GM19372 (cell line): ENCODE results near the gene ZNF283.
"Not testable (repeated sequence)": the region's sequence is repeated elsewhere in the genome, so short reads cannot be mapped to it uniquely, and the experiment has no call there.

ENCODE experiments used
- ATAC-seq: cut with Tn5 transposase; IDR thresholded peaks from one replicate; pipeline ENCODE4 v1.9.1; 2021; ENCODE audit warnings: mild to moderate bottlenecking, low read depth, moderate library complexity; ENCODE audit not compliant: unreplicated experiment

Gene ZNF283

GRCh38 chr19:43798546-43799409, 28.3 kb upstream of the ZNF283 start:
- no peak for ATAC-seq

DNA sequence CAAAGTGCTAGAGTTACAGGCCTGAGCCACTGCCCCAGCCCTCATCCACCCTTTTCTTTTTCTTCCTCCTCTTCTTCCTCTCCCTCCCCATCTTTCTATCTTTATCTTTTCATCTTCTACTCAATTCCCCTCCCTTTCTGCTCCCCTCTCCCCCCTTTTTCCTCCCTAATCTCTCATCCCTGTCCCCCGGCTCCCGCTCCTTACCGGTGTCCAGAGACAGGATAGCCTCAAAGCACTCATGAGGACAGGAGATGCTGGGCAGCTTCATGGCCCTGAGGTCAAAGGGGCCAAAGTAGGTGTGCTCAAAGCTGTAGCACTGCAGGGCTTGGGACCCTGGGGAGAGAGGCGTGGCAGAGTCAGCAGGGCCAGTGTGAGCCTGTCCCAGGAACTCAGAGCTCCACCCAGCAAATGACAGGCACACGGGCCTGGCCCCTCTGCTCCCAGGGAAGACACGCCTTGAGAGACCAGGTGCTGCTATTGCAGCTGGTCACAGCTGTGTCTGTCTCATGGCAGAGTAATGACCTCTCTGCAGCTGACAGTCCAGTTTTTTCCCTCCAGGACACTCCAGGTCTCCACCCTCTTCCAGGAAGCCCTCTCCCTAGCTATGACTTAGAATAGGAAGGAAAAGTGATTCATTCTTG, 27.5 kb upstream of the ZNF283 start:
- ATAC-seq: no peak

GRCh38 chr19:43802216-43802951, 24.7 kb upstream of the ZNF283 start, which contains the start of gene LYPD5:
Gene LYPD5, minus strand, starts transcription at chr19:43802447. Its CDS starts 67 bp downstream, at chr19:43802380.
- ATAC-seq: no peak

- no peak for ATAC-seq
Observed at GRCh38 chr19:43804432-43804831, 22.7 kb upstream of the ZNF283 start.

DNA sequence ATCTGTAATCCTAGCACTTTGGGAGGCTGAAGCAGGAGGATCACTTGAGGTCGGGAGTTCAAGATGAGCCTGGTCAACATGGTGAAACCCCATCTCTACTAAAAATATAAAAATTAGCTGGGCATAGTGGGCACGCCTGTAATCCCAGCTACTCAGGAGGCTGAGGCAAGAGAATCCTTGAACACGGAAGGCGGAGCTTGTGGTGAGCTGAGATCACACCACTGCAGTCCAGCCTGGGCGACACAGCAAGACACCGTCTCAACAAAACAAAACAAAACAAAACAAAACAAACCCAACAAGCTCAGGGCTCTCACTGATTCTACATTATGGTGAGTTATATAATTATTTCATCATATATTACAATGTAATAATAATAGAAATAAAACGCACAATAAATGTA, 20.7 kb upstream of the ZNF283 start:
- not testable (repeated sequence) for ATAC-seq

DNA sequence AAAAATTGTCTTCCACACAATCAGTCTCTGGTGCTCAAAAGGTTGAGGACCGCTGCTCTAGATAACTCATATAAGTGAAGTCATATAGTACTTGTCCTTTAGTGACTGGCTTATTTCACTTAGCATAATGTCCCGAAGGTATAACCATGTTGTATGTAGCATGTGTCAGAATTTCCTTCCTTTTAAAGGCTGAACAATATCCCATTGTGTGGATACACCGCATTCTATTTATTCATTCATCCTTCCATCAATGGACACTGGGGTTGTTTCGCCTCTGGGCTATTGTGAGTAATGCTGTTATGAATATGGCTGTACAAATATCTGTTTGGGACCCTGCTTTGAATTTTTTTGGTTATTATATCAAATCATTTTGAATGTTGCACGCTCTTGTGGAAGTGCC, 20.3 kb upstream of the ZNF283 start:
- no peak for ATAC-seq

DNA sequence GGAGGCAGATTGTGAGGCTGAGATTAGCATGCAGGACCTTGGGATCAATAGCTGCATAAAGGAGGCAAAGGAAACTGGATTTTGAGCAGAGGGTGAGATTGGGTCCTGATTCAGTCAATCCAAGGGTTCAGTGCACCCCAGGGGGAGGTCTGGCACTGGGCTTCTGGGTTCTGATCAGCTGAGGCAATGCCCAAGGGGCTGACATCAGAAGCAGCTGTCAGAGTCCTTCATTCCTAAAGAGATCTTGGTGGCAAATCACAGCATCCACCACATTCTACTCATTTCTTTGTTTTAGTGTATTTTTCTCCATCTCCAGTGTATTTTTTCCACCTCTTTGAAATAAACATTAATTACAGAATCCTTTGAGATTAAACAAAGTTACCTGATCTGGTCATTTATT, 19.5 kb upstream of the ZNF283 start:
- no peak for ATAC-seq

- no peak for ATAC-seq
Observed at GRCh38 chr19:43809762-43810696, 17.1 kb upstream of the ZNF283 start.

DNA sequence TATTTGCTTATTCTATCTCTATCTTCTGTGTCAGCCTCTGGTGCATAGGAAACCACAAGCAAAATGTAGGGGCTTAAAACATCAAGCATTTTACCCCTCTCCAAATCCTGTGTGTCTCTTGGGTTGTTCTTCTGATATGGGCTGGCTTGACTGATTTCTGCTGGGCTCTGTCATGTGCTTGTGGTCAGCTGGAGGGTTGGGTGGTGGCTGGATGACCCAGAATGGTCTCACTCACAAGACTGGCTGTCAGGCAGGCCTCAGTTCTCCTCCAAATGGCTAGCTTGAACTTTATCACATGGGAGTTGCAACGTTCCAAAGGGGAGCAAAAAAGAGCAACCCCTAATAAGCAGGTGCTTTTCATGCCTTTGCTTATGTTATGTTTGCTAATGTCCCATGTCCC, 15.3 kb upstream of the ZNF283 start:
- no peak for ATAC-seq

DNA sequence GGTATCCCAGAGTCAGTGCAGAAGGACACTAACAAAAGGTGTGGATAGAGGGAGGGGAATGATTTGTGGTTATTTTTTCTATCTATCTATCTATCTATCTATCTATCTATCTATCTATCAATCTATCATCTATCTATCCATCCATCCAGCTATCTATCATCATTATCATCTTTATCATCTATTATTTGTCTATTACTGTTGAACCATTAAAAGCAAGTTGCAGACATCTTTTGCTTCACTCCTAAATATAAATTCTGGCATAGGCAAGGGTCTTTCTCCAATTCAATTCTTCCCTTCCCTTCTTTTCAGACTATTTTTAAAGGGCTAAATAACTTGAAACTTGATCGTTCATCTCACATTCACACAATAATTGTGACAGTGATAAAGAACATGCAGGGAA, 14.9 kb upstream of the ZNF283 start:
- no peak for ATAC-seq

- no peak for ATAC-seq
Observed at GRCh38 chr19:43812688-43813087, 14.4 kb upstream of the ZNF283 start.

DNA sequence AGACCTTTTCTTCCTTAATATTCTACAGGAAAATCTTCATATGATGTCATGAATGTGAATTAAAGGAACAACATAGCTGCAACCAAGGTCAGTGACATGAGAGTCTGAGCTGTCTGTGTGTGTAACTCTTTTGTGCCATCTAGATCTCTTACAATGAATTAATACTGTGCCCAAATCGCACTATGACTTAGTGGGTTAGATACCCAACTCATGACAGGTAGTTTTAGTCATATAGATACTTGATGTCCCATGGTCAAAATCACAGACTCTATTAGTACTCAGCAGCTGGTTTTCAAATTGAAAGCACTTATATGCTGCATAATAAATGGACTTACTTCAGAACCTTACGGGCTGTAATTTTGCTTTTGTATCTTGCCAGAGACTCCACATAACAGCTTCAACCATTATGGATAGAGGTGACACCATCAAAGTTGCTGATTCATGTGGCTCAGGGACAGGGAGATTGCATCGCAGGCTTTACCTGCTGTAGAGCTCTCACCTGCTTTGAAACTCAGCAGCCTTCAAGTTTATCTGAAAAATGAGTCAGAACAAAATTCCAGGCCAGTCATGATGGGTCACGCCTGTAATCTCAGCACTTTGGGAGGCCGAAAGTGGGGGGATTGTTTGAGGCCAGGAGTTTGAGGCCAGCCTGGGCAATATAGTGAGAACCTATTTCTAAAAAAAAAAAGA, 12.3 kb upstream of the ZNF283 start:
- no peak for ATAC-seq

DNA sequence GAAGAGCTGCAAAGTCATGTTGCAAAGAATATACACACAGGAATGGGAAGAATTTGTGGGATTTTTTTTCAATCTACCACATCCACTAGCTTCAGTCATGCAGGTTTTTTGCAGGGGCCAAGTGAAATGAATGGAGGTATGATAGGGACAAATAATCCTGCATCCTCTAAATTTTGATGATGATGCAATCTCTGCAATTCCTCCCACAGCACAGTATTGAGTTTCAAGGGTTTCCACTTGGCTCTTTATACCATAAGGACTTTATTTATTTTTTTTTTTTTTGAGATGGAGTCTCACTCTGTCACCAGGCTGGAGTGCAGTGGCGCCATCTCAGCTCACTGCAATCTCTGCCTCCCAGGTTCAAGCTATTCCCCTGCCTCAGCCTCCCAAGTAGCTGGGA, 9.7 kb upstream of the ZNF283 start:
- not testable (repeated sequence) for ATAC-seq

DNA sequence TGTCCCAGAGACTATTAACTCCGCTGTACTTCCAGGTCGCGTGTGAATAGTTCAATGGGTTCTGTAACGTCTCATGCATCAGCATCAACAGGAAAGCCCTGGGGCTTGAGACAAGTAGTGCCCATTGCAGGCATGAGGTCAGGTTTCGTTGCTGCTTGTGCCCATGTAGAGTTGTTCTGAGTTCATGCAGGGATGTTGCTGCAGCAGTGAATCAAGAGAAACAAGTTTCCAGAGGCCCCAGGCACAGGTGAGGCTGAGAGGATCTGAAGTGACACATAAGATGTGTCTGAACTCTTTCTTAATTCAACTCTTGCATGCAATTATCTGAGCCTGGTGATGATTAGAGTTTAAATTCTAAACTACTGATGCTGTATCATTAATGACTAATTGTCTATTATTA, 8.6 kb upstream of the ZNF283 start:
- ATAC-seq: no peak

DNA sequence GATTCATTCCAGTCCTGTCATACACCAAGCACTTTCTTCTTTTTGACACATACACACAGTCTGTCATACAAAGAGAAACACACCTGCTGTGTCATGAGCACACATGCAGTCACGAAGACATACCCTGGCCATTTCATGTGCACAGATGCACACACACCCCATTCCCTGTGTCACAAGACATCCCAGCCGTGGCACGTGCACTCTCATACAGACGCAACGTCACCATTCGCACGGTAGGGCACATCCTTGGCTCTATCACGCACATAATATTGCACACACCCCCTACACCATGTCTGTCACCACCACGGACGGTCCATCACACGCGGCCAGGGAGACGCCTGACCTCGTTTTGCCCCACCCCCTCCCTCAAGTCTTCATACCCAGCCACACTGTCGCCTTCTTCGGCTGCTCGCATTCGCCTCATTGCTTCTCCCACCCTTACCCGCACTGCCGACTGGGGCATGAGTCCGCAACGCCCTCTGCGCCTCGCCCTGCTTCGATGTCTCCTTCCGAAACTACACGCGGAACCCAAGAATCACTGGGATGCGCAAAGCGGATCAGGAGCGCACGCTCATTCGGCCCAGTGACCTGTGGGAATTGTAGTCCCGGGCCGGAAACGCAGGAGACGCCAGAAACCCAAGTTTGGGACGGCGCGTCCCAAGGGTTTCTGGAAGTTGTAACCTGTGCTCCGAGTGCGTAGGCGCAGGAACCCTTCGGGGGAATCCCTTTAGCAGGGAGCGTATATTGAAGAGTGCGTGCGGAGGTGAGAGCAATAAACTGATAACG, 6.8 kb upstream of the ZNF283 start:
- ATAC-seq: no peak

DNA sequence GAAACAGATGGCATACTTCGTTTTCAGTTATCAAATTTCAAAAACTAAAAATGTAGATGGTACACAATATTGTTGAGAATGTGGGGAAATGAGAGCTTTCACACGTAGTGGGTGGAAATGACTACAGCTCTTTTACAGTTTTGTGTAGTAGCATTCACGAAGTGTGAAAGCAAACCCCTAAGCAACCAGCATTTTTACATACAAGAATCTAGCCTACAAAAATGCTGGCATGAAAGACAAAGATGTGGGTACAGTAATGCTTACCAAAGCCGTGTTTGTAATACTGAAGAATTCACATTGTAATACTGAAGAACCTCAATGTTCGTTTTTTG, 6.3 kb upstream of the ZNF283 start:
- ATAC-seq: no peak

DNA sequence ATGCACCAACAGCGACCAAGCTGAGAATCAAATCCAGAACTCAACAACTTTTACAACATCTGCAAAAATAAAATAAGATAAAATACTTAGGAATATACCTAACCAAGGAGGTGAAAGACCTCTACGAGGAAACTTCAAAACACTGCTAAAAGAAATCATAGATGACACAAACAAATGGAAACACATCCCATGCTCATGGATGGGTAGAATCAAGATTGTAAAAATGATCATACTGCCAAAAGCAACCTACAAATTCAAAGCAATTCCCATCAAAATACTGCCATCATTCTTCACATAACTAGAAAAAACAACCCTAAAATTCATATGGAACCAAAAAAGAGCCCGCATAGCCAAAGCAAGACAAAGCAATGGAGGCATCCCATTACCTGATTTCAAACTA, 3.3 kb upstream of the ZNF283 start:
- not testable (repeated sequence) for ATAC-seq

- not testable (repeated sequence) for ATAC-seq
Observed at GRCh38 chr19:43824572-43824971, 2.5 kb upstream of the ZNF283 start.

DNA sequence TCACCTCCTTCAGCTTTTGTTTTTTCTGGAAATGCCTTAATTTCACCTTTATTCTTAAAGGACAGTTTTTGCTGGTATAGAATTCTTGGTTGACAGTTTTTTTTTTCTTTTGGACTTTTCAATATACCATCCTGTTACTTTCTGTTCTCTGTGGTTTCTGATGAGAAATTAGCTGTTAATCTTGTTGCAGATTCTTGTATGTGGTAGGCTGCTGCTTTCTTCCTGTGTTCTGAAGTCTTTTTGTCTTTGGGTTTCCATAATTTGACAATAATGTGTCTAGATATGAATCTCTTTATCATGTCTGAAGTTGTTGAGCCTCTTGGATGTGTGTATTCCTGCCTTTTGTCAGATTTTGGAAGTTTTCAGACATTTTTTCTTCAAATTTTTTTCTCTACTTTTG, 12.0 kb downstream of the ZNF283 start:
- ATAC-seq: no peak
